ENCODE results near the gene HBS1L.

DNA sequence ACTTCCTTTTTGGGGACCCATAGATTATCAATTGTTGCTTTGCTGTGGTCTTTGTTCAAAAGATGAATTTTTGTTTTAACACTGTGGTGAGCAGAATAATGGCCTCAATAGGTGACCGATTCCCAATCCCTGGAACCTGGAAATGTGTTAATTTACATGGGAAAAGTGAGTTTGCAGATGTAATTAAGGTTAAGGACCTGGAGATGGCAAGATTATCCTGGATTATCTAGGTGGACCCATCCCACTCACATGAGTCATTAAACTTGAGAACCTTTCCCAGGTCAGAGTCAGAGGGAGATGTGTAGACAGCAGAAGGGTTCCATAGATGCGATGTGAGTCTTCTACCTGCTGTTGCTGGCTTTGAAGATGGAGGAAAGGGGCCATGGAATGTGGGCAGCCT is 36.2 kb upstream of the HBS1L start:
- TF ChIP-seq POLR2A (IDR thresholded peaks at IDR 0.05; ENCODE audit: low read depth, low read length) (no peak), POLR2AphosphoS5 (IDR thresholded peaks at IDR 0.05; ENCODE audit: low read depth, low read length) (no peak), SPI1 (IDR thresholded peaks at IDR 0.05; ENCODE audit: low read depth, low read length) (no peak), PAX5 (IDR thresholded peaks at IDR 0.05; ENCODE audit: insufficient read depth, low read length, severe bottlenecking) (no peak), POU2F2 (IDR thresholded peaks at IDR 0.05; ENCODE audit: low read depth, low read length) (no peak), TAF1 (IDR thresholded peaks at IDR 0.05; ENCODE audit: low read depth, low read length) (no peak)
